HG03575 (cell line): ENCODE results near the gene CACNB2.
"Not testable (repeated sequence)": the region's sequence is repeated elsewhere in the genome, so short reads cannot be mapped to it uniquely, and the experiment has no call there.

Source experiments
- ATAC-seq: cut with Tn5 transposase; IDR thresholded peaks from one replicate; pipeline ENCODE4 v1.9.1; 2021; ENCODE audit not compliant: unreplicated experiment, insufficient number of reproducible peaks, low FRiP score; ENCODE audit errors: extremely low read depth

The CACNB2 gene

DNA sequence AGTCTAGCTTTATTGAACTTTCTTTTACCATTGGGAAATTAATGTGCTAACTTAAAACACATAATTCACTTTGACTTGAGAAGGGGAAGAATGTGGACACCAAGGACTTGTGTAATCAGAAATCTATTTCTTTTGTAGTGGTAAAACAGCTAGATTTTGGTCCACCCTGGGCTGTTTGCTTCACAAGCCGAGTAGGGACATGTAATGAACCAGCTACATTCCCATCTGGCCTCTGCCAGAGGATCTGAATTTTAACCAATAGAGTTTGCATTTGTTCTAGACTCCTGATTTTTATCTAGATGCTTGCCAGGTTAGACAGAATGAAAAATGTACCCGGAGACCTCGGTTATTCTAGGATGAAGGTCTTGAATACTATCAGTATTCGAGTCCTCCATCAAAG, 1.9 kb downstream of the CACNB2 start:
- ATAC-seq: no peak

DNA sequence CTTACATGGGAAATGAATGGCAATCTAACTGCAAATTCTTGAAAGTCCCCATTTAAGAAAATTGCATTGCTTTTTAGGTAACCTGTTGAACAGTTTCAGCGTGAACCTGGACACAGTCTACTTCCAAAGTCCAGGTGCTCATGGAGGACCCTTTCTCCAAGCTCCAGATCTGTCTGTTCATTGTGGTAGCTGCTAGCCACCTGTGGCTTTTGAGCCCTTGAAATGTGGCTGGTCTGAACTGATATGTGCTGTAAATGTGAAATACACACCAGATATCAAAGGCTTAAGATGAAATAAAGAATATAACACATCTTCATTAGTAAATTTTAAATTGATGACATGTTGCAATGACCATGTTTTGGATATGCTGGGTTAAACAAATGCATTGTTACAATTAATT, 4.2 kb downstream of the CACNB2 start:
- ATAC-seq: no peak

GRCh38 chr10:18144928-18145327, 4.7 kb downstream of the CACNB2 start:
- ATAC-seq: no peak

DNA sequence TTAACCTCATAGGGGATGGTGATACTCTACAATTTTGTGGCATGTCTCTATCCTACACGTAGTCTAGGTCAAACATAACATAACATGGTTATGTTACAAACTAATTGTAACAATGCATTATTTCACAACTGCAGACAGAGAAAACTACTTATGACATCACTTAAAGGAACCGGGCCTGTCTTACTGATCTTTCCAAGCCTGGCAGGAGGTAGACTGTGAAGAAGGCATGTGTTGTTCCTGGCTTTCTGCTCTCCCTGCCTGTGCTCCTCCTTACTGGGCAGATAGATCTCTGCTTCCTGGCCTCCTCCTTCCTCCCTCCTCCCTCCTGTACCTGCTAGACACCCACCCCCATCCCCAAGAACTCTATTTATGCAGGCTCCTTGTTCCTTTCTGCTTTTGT, 5.4 kb downstream of the CACNB2 start:
- no peak for ATAC-seq

DNA sequence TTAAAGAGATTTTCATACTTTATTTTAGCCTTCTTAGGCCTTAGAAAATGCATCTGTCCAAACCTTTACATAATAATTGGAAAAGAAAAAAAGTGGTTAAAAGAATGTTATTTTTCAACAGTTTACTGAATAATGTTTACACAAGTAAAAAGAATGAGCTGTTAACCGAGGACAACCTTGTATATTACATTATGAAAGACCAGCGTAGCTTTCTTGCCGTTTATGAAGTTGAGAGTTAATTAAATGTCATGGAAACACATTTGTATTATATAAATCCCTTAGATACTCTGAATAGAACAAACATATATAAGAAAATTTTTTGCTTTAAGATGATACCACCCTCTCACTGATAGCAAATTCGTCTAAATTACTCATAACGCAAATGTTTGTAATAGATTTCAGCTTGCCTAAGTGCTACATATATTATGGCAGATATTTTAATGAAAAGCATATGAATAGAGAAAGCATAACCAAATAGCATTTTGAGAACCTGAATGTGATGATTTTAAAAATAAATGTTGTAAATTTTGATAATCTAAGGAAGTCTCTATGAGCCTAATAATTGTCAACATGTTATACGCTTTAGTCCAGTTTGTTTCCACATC, 9.1 kb downstream of the CACNB2 start:
- ATAC-seq: no peak

GRCh38 chr10:18151356-18151890, 11.2 kb downstream of the CACNB2 start:
- no peak for ATAC-seq

GRCh38 chr10:18153381-18153780, 13.2 kb downstream of the CACNB2 start:
- ATAC-seq: not testable (repeated sequence)

GRCh38 chr10:18155321-18155720, 15.1 kb downstream of the CACNB2 start:
- no peak for ATAC-seq

- not testable (repeated sequence) for ATAC-seq
These were observed 16.6 kb downstream of the CACNB2 start for GRCh38 chr10:18156797-18157196.

- no peak for ATAC-seq
These were observed 17.7 kb downstream of the CACNB2 start for GRCh38 chr10:18157881-18158280.

- ATAC-seq: no peak
These were observed 18.6 kb downstream of the CACNB2 start for GRCh38 chr10:18158773-18159265.

DNA sequence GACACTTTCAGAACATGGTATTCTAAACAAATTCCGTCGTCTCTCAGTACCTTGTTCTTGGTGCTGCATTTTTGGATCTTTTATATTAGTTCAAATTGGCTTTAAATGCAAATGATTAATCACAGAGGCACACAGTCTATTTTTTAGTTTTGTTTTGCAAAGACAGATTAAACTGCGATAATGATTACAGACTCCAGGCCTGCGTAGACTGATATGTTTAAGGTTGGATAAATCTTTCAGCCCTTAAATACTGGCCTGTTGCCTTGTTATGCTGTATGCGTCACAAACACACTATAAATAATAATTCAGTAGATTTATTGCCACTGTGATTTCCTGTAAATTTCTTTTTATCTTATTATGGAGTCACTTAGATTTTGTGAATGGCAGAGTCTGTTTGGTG, 19.3 kb downstream of the CACNB2 start:
- no peak for ATAC-seq

- ATAC-seq: no peak
These were observed 21.9 kb downstream of the CACNB2 start for GRCh38 chr10:18162021-18162627.

DNA sequence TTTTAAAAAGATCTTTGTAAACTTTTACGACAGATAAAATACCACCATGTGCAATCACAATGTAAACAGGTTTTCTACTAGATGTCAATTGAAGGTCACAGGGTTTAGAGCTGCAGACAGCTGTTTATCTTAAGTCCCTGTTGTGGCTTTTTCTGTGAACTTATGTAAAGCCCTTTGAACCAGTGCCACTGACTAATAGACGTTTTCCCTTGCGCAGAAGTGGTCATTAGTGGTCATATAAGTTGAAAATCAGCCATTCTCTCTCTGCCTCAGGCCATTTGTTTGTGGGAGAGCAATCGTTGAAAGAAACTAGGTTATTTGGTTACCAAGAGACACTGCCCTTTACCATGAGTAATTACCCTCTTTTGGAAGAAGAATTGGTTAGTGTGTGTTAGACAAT, 23.9 kb downstream of the CACNB2 start:
- ATAC-seq: no peak

- ATAC-seq: no peak
These were observed 24.6 kb downstream of the CACNB2 start for GRCh38 chr10:18164748-18165361.

DNA sequence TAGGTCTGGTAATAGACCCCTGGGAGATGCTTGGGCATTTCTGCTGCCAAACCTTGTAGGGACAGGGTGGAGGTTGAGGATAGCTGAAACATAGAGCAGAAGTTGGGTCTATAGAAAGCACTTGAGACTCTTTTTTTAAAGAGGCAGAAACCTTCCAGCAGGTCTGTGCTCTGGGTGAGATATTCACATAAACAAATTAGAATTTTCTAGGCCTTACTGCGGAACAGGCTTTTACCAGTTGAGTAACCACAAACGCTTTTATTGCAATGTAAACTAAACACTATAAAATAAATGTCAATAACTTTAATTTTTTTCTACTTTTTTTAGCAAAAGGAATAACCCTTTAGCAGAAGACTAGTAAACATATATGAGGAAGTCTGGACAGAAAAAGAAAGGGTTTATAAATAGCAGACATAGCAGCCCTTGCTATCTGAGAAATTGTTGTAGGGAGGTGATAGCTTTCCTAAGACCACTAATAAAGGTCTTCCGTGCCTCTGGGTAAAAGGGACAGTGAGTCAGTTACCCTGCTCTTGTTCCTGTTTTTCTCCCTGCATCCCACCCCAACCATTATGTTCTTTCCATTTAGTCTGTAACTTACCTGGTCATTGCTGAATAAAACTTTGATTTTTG, 38.7 kb downstream of the CACNB2 start:
- ATAC-seq: no peak

- no peak for ATAC-seq
These were observed 39.7 kb downstream of the CACNB2 start for GRCh38 chr10:18179891-18180290.

DNA sequence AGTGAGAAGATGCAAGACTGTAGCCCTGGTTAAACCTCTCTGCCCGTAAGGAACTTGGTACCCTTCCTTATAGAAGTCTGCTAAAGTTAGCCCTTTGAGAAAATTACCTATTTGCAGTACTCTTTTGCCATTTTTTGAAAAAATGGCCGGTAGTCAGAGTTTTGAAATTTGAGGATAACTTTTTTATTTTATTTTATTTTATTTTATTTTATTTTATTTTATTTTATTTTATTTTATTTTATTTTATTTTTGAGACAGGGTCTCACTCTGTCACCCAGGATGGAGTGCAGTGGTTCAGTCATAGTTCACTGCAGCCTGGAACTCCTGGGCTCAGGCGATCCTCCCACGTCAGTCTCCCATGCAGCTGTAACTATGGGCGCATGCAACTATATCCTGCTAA, 41.2 kb downstream of the CACNB2 start:
- not testable (repeated sequence) for ATAC-seq

GRCh38 chr10:18185621-18186020, 45.4 kb downstream of the CACNB2 start:
- ATAC-seq: no peak

DNA sequence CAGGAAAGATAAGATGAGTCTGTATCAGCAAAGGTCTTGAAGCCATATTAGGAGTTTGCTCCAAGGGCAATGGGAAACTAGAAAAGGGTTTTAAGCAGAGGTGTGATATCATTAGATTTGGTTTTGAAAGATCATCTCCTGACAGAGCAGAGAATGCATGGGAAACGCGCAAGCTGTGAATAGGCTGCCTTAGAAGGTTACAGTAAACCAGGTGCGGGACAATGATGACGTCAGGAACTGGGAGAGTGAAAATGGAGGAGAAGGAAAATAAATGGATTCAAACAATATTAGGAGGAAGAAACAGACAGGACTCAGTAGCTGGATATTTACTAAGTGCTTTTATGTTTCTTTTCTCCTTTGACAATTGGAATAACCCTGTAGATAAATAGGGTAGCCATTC, 50.6 kb downstream of the CACNB2 start:
- no peak for ATAC-seq
